Esophagus squamous epithelium (tissue), 4 donors: ENCODE measurements around the gene ASXL1.

Experiments
- CTCF ChIP-seq, 6 experiments: fragments of 450-650 bp in 4 of 6; fragments of 200-600 bp in 2 of 6; sonication (generic) in 2 of 6; IDR thresholded peaks; one replicate each; pipeline ENCODE4 v1.5.1; 2016 to 2019; ENCODE audit warnings: antibody characterized with exemption in 6 of 6, mild to moderate bottlenecking in 4 of 6, moderate library complexity in 4 of 6
- POLR2A ChIP-seq, 4 donors: fragments of 450-650 bp; IDR thresholded peaks; one replicate each; pipeline ENCODE4 v1.6.1; 2017; ENCODE audit warnings: antibody characterized with exemption in 4 of 4, mild to moderate bottlenecking in 4 of 4, moderate library complexity in 3 of 4

- TF ChIP-seq CTCF (IDR thresholded peaks at IDR 0.05), result no peak
- no peak for TF ChIP-seq POLR2A (IDR thresholded peaks at IDR 0.05)
Measured at GRCh38 chr20:32357375-32357868, 709 bp upstream of the ASXL1 start.
